H9 (cell line): ENCODE data around the gene SHMT2. TPM values are rescaled to one million over a fixed set of nuclear protein-coding genes. Genes with fewer than 3 reads are reported as not detected.

Experiments used
- DNase-seq: peaks from one replicate; pipeline ENCODE4 v3.0.0-alpha.2; 2017
- H2AFZ ChIP-seq: one replicate; pipeline ENCODE4 v1.6.1; 2013; ENCODE audit warnings: mild to moderate bottlenecking, low read length, control low read depth, moderate library complexity
- H2AK5ac ChIP-seq: 2 replicates; pipeline ENCODE4 v1.6.1; 2013; ENCODE audit warnings: low read length, control low read depth, mixed read lengths; ENCODE audit not compliant: insufficient read length
- H2BK120ac ChIP-seq: one replicate; pipeline ENCODE4 v1.6.1; 2013; ENCODE audit warnings: low read depth, mild to moderate bottlenecking, low read length, control low read depth, inconsistent platforms; ENCODE audit not compliant: poor library complexity, severe bottlenecking
- H2BK12ac ChIP-seq: 2 replicates; pipeline ENCODE4 v1.6.1; 2013; ENCODE audit warnings: low read length, control low read depth, mixed read lengths, low read depth; ENCODE audit not compliant: insufficient read length
- H2BK15ac ChIP-seq: 2 replicates; pipeline ENCODE4 v1.6.1; 2013; ENCODE audit warnings: low read depth, low read length, control low read depth
- H2BK20ac ChIP-seq: one replicate; pipeline ENCODE4 v1.6.1; 2013; ENCODE audit warnings: low read depth, mild to moderate bottlenecking, low read length, control low read depth, inconsistent platforms; ENCODE audit not compliant: poor library complexity, severe bottlenecking
- H2BK5ac ChIP-seq: 2 replicates; pipeline ENCODE4 v1.6.1; 2013; ENCODE audit warnings: low read length, control low read depth, mixed read lengths; ENCODE audit not compliant: insufficient read length
- H3K14ac ChIP-seq: 2 replicates; pipeline ENCODE4 v1.6.1; 2013; ENCODE audit warnings: low read length, control low read depth; ENCODE audit not compliant: insufficient read depth
- H3K18ac ChIP-seq: 2 replicates; pipeline ENCODE4 v1.6.1; 2013; ENCODE audit warnings: low read depth, mild to moderate bottlenecking, mixed read lengths, low read length, control low read depth; ENCODE audit not compliant: insufficient read length
- H3K23ac ChIP-seq: 2 replicates; pipeline ENCODE4 v1.6.1; 2013; ENCODE audit warnings: low read length, control low read depth, mixed read lengths, low read depth; ENCODE audit not compliant: insufficient read length
- H3K23me2 ChIP-seq: 2 replicates; pipeline ENCODE4 v1.6.1; 2013; ENCODE audit warnings: low read depth, mild to moderate bottlenecking, mixed read lengths, low read length, control low read depth; ENCODE audit not compliant: insufficient read length, poor library complexity, severe bottlenecking
- H3K27ac ChIP-seq: 2 replicates; pipeline ENCODE4 v1.5.1; 2013; ENCODE audit warnings: low read length, control low read depth, mixed read lengths, low read depth; ENCODE audit not compliant: insufficient read length
- H3K27me3 ChIP-seq: 2 replicates; pipeline ENCODE4 v1.6.1; 2013; ENCODE audit warnings: low read length, control low read depth, inconsistent platforms; ENCODE audit not compliant: insufficient read depth
- H3K4ac ChIP-seq: 2 replicates; pipeline ENCODE4 v1.6.1; 2013; ENCODE audit warnings: low read depth, mild to moderate bottlenecking, control low read depth, inconsistent platforms, low read length, moderate library complexity
- H3K4me1 ChIP-seq: 2 replicates; pipeline ENCODE4 v1.6.1; 2013; ENCODE audit warnings: low read length, control low read depth, inconsistent platforms; ENCODE audit not compliant: insufficient read depth
- H3K4me2 ChIP-seq: 2 replicates; pipeline ENCODE4 v1.6.1; 2013; ENCODE audit warnings: low read length, control low read depth, mixed read lengths; ENCODE audit not compliant: insufficient read length, insufficient read depth
- H3K56ac ChIP-seq: 2 replicates; pipeline ENCODE4 v1.6.1; 2013; ENCODE audit warnings: low read depth, mild to moderate bottlenecking, mixed read lengths, low read length, control low read depth; ENCODE audit not compliant: insufficient read length
- H3K79me1 ChIP-seq: 2 replicates; pipeline ENCODE4 v1.6.1; 2013; ENCODE audit warnings: low read depth, mild to moderate bottlenecking, moderate library complexity, low read length, control low read depth, inconsistent platforms; ENCODE audit not compliant: insufficient read depth, poor library complexity, severe bottlenecking
- H3K79me2 ChIP-seq: 2 replicates; pipeline ENCODE4 v1.6.1; 2013; ENCODE audit warnings: low read length, control low read depth, inconsistent platforms; ENCODE audit not compliant: insufficient read depth
- H3K9ac ChIP-seq: 2 replicates; pipeline ENCODE4 v1.6.1; 2013; ENCODE audit warnings: low read length, control low read depth, mixed read lengths; ENCODE audit not compliant: insufficient read length; ENCODE audit errors: extremely low read depth
- H3K9me3 ChIP-seq: one replicate; pipeline ENCODE4 v1.6.1; 2013; ENCODE audit warnings: low read depth, low read length, inconsistent platforms; ENCODE audit not compliant: control insufficient read depth
- H3T11ph ChIP-seq: one replicate; pipeline ENCODE4 v1.6.1; 2013; ENCODE audit warnings: mild to moderate bottlenecking, low read length, control low read depth, inconsistent platforms
- H4K20me1 ChIP-seq: one replicate; pipeline ENCODE4 v1.6.1; 2013; ENCODE audit not compliant: control insufficient read depth, insufficient read length, insufficient read depth
- H4K5ac ChIP-seq: 2 replicates; pipeline ENCODE4 v1.6.1; 2013; ENCODE audit warnings: low read depth, mild to moderate bottlenecking, mixed read lengths, low read length, control low read depth; ENCODE audit not compliant: insufficient read length
- H4K8ac ChIP-seq: replicated peaks from 2 replicates; pipeline ENCODE4 v1.6.1; 2013; ENCODE audit warnings: low read length, control low read depth, mixed read lengths, low read depth; ENCODE audit not compliant: insufficient read length
- H4K91ac ChIP-seq: 2 replicates; pipeline ENCODE4 v1.6.1; 2013; ENCODE audit warnings: low read depth, mild to moderate bottlenecking, moderate library complexity, mixed read lengths, low read length, control low read depth; ENCODE audit not compliant: insufficient read length
- H3K27ac Mint-ChIP-seq, 3 experiments: 2 replicates in 2 of 3; 3 replicates in 1 of 3; pipeline ENCODE4 v1.8.0; 2020 to 2021; ENCODE audit warnings: mixed read lengths in 3 of 3, mild to moderate bottlenecking in 1 of 3, moderate library complexity in 1 of 3
- H3K27me3 Mint-ChIP-seq: 2 replicates; pipeline ENCODE4 v1.8.0; 2021; ENCODE audit warnings: low read depth, mild to moderate bottlenecking, moderate library complexity, mixed read lengths
- H3K36me3 Mint-ChIP-seq, 3 experiments: 2 replicates in 2 of 3; 3 replicates in 1 of 3; pipeline ENCODE4 v1.8.0; 2020 to 2021; ENCODE audit warnings: low read depth in 3 of 3, mixed read lengths in 3 of 3; ENCODE audit not compliant: insufficient read depth in 1 of 3
- H3K4me1 Mint-ChIP-seq, 2 experiments: 2 replicates each; pipeline ENCODE4 v1.8.0; 2020; ENCODE audit warnings: mixed read lengths in 2 of 2
- H3K4me3 Mint-ChIP-seq, 2 experiments: 2 replicates in 1 of 2; 3 replicates in 1 of 2; pipeline ENCODE4 v1.8.0; 2020 to 2021; ENCODE audit warnings: mild to moderate bottlenecking in 2 of 2, mixed read lengths in 2 of 2, moderate library complexity in 1 of 2
- H3K9me3 Mint-ChIP-seq, 2 experiments: 2 replicates in 1 of 2; 3 replicates in 1 of 2; pipeline ENCODE4 v1.8.0; 2020; ENCODE audit warnings: mild to moderate bottlenecking in 2 of 2, mixed read lengths in 2 of 2, moderate library complexity in 1 of 2
- WGBS: extraction: QIAGEN DNeasy Blood & Tissue Kit; methylation state at CpG from one replicate; pipeline ENCODE4 v1.1.7; 2013; ENCODE audit warnings: missing lambda C conversion rate, low lambda C conversion rate, mixed read lengths; ENCODE audit not compliant: insufficient read length; ENCODE audit errors: extremely low coverage; 5-methylcytosine and 5-hydroxymethylcytosine counted together
- total RNA-seq: library from RNA; stranded (reverse); gene quantifications from 2 replicates; pipeline ENCODE4 v1.2.1, GENCODE V29; 2021
- TF ChIP-seq, protein P1 (sequence below): fragments of 200-600 bp; sonication (generic); conservative IDR thresholded peaks from 3 replicates; pipeline ENCODE4 v1.8.0; 2021; ENCODE audit warnings: antibody characterized with exemption, mild to moderate bottlenecking

Gene SHMT2
- total RNA-seq, 1 experiment from 2014 or later, result 260 TPM

- H3K27ac Mint-ChIP-seq, result no peak within 1 kb of the TSS
- H3K27me3 ChIP-seq, result peaks cover 55% of the 10 kb centered on the region
Observed at GRCh38 chr12:57216014-57216911, 13.2 kb upstream of the SHMT2 start, which contains the start of gene NXPH4. NXPH4 (plus strand) TSS chr12:57216794; CDS start chr12:57216970, 176 bp downstream.

More at GRCh38 chr12:57216014-57216911, 13.2 kb upstream of the SHMT2 start, which contains the start of gene NXPH4:
- H3K9ac ChIP-seq, result no peak within 1 kb of the TSS
- no peak within 1 kb of the TSS for H3K27ac ChIP-seq
- no peak within 1 kb of the TSS for H3K14ac ChIP-seq
- no peak within 1 kb of the TSS for H3K18ac ChIP-seq
- no peak within 1 kb of the TSS for H3T11ph ChIP-seq
- no peak within 1 kb of the TSS for H2AK5ac ChIP-seq
- Mint-ChIP-seq H3K27me3 (peaks cover 75% of the 10 kb centered on the region), H3K9me3 (peaks cover 0 to 5% of the 10 kb centered on the region in 2 experiments; a peak in 2 of 5 replicates), H3K4me1 (peaks cover 51 to 57% of the 10 kb centered on the region in 2 experiments), H3K36me3 (peaks cover 8 to 11% (median 9%) of the 10 kb centered on the region in 3 experiments; a peak in 6 of 7 replicates), H3K4me3 (peak within 1 kb of the TSS; percentile 61 to 87)
- H3K79me2 ChIP-seq, result no peaks in the 10 kb centered on the region
- no peak within 1 kb of the TSS for H4K91ac ChIP-seq
- no peak within 1 kb of the TSS for H2AFZ ChIP-seq
- H2BK15ac ChIP-seq, result no peak within 1 kb of the TSS
- H3K4me1 ChIP-seq, result peaks cover 8% of the 10 kb centered on the region
- H2BK120ac ChIP-seq, result no peak within 1 kb of the TSS
- no peak within 1 kb of the TSS for H3K4ac ChIP-seq
- H3K4me2 ChIP-seq, result peak within 1 kb of the TSS; percentile 75
- no peak within 1 kb of the TSS for H2BK5ac ChIP-seq
- H4K8ac ChIP-seq, result no peak within 1 kb of the TSS
- peaks cover 7% of the 10 kb centered on the region for H3K23me2 ChIP-seq
- H3K9me3 ChIP-seq, result no peaks in the 10 kb centered on the region
- WGBS, result no CpG with 5 or more reads among the region's 102 CpGs
- H3K56ac ChIP-seq, result no peak within 1 kb of the TSS
- H4K5ac ChIP-seq, result no peak within 1 kb of the TSS
- no peak within 1 kb of the TSS for H2BK20ac ChIP-seq
- DNase-seq, result peak; percentile 88
- peaks cover 3% of the 10 kb centered on the region for H4K20me1 ChIP-seq
- TF ChIP-seq, protein P1, sequence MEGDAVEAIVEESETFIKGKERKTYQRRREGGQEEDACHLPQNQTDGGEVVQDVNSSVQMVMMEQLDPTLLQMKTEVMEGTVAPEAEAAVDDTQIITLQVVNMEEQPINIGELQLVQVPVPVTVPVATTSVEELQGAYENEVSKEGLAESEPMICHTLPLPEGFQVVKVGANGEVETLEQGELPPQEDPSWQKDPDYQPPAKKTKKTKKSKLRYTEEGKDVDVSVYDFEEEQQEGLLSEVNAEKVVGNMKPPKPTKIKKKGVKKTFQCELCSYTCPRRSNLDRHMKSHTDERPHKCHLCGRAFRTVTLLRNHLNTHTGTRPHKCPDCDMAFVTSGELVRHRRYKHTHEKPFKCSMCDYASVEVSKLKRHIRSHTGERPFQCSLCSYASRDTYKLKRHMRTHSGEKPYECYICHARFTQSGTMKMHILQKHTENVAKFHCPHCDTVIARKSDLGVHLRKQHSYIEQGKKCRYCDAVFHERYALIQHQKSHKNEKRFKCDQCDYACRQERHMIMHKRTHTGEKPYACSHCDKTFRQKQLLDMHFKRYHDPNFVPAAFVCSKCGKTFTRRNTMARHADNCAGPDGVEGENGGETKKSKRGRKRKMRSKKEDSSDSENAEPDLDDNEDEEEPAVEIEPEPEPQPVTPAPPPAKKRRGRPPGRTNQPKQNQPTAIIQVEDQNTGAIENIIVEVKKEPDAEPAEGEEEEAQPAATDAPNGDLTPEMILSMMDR, result peak; percentile 15; the same call in 1 of the 3 replicates
- no peak within 1 kb of the TSS for H3K23ac ChIP-seq
- no peak within 1 kb of the TSS for H2BK12ac ChIP-seq
- H3K79me1 ChIP-seq, result no peaks in the 10 kb centered on the region
